Central memory CD4-positive, alpha-beta T cell (primary cell): ENCODE data around the gene GNB1L.
"Not testable (repeated sequence)": the region's sequence is repeated elsewhere in the genome, so short reads cannot be mapped to it uniquely, and the experiment has no call there.

Source experiments
- DNase-seq: peaks from one replicate; pipeline ENCODE4 v3.0.0; 2022

Gene GNB1L

GRCh38 chr22:19842393-19843106, 12.1 kb downstream of the GNB1L start:
- no peak for DNase-seq

GRCh38 chr22:19841641-19842392, 12.9 kb downstream of the GNB1L start:
- DNase-seq, result no peak

- DNase-seq, result no peak
These were observed 13.6 kb downstream of the GNB1L start for GRCh38 chr22:19840955-19841640.

- DNase-seq, result no peak
These were observed 14.6 kb downstream of the GNB1L start for GRCh38 chr22:19840059-19840458.

GRCh38 chr22:19837915-19838314, 16.8 kb downstream of the GNB1L start:
- DNase-seq, result no peak

DNA sequence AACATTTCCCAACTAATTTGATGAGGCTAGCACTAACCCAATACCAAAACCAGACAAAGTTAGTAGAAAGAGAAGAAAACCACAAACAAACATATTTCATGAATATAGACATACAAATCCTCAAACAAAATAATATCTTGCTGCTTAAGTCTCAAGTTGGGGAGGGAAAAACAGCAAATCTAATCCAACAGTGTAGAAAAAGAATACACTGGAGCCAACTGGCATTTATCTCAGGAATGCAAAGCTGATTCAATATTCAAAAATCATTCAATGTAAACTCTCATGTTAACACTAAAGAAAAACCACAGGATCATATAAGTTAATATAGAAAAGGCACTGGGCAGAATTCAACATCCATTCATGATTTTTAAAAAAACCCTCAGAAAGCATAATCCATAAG, 18.2 kb downstream of the GNB1L start:
- DNase-seq, result no peak

- DNase-seq, result no peak
These were observed 20.1 kb downstream of the GNB1L start for GRCh38 chr22:19834599-19834998.

DNA sequence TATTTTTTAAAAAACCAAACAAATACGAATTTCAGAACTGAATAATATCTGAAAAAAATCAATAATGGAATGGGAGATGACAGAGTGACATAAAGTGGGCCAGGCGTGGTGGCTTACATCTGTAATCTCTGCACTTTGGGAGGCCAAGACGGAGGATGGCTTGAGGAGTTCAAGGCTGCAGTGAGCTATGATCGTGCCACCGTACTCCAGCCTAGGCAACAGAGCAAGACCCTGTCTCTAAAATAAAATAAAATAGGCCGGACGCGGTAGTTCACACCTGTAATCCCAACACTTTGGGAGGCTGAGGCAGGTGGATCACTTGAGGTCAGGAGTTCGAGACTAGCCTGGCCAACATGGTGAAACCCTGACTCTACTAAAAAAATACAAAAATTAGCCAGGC, 21.3 kb downstream of the GNB1L start:
- not testable (repeated sequence) for DNase-seq

DNA sequence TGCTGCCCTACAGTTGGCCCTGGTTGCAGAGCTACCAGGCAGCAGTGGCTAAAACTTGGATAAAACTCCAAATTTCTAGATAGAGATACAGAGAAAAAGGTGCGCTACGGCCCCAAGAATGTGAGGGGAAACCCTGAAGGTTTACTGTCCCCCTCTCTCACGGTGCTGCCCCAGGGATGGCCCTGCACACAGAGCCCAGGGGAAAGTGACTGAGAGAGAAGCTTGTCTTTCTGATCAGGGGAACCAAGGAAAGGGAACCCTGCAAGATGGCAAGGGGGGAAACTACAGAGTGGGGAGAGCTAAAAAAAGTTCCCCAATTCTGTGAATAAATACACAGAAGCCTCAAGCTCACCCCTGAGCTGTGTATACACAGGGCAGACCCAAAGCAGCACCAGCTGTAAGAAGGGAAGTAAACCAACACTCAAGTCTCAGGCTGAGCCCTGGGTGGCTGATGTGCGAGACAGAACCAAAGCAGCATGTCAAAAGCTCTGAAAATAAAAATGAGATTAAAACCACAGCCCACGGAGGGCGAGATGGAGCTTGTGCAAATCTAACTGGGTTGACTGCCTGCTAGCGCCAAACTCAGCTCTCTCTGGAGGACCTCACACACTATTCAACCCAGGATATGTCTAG, 22.1 kb downstream of the GNB1L start:
- DNase-seq, result no peak

- not testable (repeated sequence) for DNase-seq
These were observed 22.7 kb downstream of the GNB1L start for GRCh38 chr22:19831979-19832378.

DNA sequence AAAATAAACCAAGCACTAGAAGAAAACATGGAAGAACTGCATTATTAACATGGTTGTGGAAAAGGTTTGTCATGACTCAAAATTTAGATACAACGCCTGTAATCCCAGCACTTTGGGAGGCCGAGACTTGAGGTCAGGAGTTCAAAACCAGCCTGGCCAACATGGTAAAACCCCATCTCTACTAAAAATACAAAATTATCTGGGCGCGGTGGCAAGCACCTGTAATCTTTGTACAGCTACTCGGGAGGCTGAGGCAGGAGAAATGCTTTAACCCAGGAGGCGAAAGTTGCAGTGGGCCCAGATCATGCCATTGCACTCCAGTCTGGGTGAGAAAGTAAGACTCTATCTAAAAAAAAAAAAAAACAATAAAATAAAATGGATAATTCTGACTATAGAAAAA, 23.7 kb downstream of the GNB1L start:
- no peak for DNase-seq

GRCh38 chr22:19828035-19828401, 26.7 kb downstream of the GNB1L start:
- DNase-seq, result no peak

- DNase-seq, result no peak
These were observed 27.2 kb downstream of the GNB1L start for GRCh38 chr22:19827341-19828034.

- no peak for DNase-seq
These were observed 28.1 kb downstream of the GNB1L start for GRCh38 chr22:19826619-19826950.

- DNase-seq, result no peak
These were observed 28.6 kb downstream of the GNB1L start for GRCh38 chr22:19825904-19826618.

GRCh38 chr22:19824926-19825339, 29.7 kb downstream of the GNB1L start:
- DNase-seq, result no peak

- DNase-seq, result no peak
These were observed 30.3 kb downstream of the GNB1L start for GRCh38 chr22:19824212-19824925.

GRCh38 chr22:19823902-19824211, 30.8 kb downstream of the GNB1L start:
- DNase-seq, result no peak

- DNase-seq, result no peak
These were observed 31.3 kb downstream of the GNB1L start for GRCh38 chr22:19823191-19823901.

- DNase-seq, result no peak
These were observed 32.2 kb downstream of the GNB1L start for GRCh38 chr22:19822301-19823117.
